Subcutaneous adipose tissue (tissue), 4 donors: ENCODE results near the gene MAPK9. TPM values are rescaled to one million over a fixed set of nuclear protein-coding genes. Genes with fewer than 3 reads are reported as not detected.

Source experiments
- total RNA-seq, 4 donors: library from RNA; depleted of rRNA; stranded (reverse); fragments of >200 nt; gene quantifications; one replicate each; pipeline ENCODE4 v1.1.0, GENCODE V29; 2016
- TF ChIP-seq, protein P1 (sequence below): fragments of 450-650 bp; IDR thresholded peaks from one replicate; pipeline ENCODE4 v1.5.1; 2016; ENCODE audit warnings: low read depth, mild to moderate bottlenecking, control low read depth, antibody characterized with exemption, moderate library complexity

The MAPK9 gene
- total RNA-seq = 10 to 100 TPM; 23.7 to 34.7 (median 25.7) TPM

GRCh38 chr5:180291943-180292831 is at the start of gene MAPK9:
MAPK9 (minus strand) TSS chr5:180292083; CDS start chr5:180280561, 11,522 bp downstream.
- TF ChIP-seq, protein P1, sequence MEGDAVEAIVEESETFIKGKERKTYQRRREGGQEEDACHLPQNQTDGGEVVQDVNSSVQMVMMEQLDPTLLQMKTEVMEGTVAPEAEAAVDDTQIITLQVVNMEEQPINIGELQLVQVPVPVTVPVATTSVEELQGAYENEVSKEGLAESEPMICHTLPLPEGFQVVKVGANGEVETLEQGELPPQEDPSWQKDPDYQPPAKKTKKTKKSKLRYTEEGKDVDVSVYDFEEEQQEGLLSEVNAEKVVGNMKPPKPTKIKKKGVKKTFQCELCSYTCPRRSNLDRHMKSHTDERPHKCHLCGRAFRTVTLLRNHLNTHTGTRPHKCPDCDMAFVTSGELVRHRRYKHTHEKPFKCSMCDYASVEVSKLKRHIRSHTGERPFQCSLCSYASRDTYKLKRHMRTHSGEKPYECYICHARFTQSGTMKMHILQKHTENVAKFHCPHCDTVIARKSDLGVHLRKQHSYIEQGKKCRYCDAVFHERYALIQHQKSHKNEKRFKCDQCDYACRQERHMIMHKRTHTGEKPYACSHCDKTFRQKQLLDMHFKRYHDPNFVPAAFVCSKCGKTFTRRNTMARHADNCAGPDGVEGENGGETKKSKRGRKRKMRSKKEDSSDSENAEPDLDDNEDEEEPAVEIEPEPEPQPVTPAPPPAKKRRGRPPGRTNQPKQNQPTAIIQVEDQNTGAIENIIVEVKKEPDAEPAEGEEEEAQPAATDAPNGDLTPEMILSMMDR = no peak

GRCh38 chr5:180341595-180341994 is 49.7 kb upstream of the MAPK9 start:
- TF ChIP-seq, protein P1 = no peak

DNA sequence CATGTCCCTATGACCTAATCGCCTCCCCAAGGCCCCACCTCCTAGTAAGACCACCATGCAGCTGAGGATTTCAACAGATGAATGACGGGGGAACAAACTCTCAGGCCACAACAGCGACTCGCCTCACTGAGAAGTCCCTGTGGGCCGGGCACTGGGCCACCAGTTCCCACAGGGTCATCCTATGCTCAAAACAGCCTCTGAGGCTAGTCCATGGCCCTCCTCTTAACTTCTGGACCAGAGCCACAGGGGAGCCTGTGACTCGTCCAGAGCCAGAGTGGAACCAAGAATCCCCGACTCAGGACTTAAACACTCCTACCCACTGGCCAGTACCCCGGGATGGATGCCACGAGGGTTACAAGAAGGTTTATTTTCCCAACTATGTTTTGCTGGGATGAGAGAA is 49.0 kb upstream of the MAPK9 start:
- TF ChIP-seq, protein P1 = no peak

- TF ChIP-seq, protein P1 = no peak
Observed at GRCh38 chr5:180339583-180340183, 47.8 kb upstream of the MAPK9 start.

DNA sequence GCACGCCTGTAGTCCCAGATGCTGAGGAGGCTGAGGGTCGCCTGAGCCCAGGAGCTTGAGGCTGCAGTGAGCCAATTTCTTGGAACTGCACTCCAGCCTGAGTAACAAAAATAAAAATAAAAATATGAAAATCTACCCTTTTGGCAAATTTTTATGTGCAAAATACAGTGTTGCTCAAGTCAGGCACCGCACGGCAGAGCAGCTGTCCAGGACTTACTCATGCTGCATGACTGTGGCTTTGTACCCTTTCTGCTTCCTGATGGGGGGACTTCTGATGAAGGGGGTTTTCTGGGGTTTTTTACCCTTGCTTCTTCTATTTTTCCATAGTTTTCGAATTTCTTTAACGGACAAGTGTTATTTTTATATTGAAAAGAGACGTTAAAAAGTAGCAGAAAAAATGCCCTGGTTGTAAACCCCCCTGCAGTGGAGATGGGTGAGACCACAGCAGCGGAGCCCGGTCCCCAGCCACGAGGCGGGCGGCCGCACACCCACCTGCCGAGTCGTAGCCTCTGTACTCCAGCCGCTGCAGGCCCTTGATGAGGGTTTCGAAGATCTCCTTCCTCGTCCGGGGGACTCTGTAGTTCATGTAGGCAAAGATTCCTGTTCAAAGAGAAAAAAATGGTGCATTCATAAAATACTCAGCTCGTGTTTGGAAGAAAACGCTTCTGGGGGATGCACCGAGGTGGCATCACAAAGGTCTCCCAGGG is 46.3 kb upstream of the MAPK9 start:
- TF ChIP-seq, protein P1 = no peak

DNA sequence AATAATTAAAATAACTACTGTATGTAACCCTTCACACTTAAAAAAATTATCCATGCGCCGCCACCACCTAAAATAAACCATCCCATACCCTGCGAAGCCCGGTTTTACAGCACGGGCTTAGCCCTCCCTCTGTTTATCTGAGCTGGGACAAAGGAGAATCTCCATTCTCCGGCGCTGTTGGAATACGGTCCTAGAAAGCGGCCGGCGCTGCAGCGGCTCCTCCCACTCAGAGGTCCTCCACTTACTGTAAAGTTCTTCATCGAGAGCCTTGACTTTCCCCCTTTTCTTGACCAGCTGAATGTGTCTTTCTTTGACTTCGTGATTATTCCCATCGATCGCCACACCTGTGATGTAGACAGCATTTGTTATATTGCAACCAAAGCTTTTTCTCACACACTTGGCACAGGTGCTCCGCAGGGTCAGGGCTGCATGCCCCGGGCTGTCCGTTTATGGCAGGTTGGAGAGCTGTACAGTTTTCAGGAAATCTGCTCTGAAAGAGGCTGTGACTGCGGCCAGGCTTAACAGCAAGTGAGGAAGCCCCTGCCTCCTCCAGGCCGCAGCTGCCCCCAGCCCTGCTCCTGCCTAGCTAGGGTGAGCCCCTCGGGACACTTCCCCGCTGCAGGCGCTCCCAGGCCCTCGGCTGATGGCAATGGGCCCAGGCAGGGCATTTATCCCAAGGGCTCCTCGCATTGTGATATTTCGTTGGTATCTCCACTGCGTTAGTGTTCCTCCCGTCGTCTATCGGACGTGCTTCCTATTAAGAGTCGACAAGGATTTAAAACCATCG is 44.5 kb upstream of the MAPK9 start:
- TF ChIP-seq, protein P1 = no peak
